ENCODE data around the gene PJA1. TPM values are rescaled to one million over a fixed set of nuclear protein-coding genes. Genes with fewer than 3 reads are reported as not detected.

PJA1 gene
- total RNA-seq, 3 donors from 2014 or later (not counting 1 experiment from before 2014, with no cell fraction given), result 18.5 to 23.4 (median 22.0) TPM

- no peak overlapping the region for H3K27ac Mint-ChIP-seq
- intact Hi-C loops (cut with micrococcal nuclease), result no loop called here
- no peak overlapping the region for H3K4me3 Mint-ChIP-seq
- H3K9me3 ChIP-seq (ENCODE audit: control insufficient read depth, insufficient read depth, low read length), result no peaks in the 10 kb centered on the region
- H3K36me3 Mint-ChIP-seq, result no peaks in the 10 kb centered on the region
- TF ChIP-seq CTCF (IDR thresholded peaks at IDR 0.05), result no peak
- H3K4me1 Mint-ChIP-seq, result no peaks in the 10 kb centered on the region
- no peak for ATAC-seq
- H3K4me1 ChIP-seq (ENCODE audit: control insufficient read depth, insufficient read depth, low read length), result no peaks in the 10 kb centered on the region
- H3K36me3 ChIP-seq (ENCODE audit: control insufficient read depth, insufficient read depth, low read length), result no peaks in the 10 kb centered on the region
- peaks cover 22 to 46% of the 10 kb centered on the region in 2 donors for H3K27me3 Mint-ChIP-seq (ENCODE audit: low read depth in 2 of 2)
- WGBS (ENCODE audit: insufficient coverage), result 77% methylated on average over 5 of the region's 5 CpGs
- no peaks in the 10 kb centered on the region for H3K9me3 Mint-ChIP-seq
- peaks cover 3% of the 10 kb centered on the region for H3K27me3 ChIP-seq (ENCODE audit: control insufficient read depth, insufficient read depth, low read length)
- H3K4me3 ChIP-seq (ENCODE audit: low read length), result no peak overlapping the region
- DNase-seq, result no peak
- no peak overlapping the region for H3K27ac ChIP-seq (ENCODE audit: low read length)
Observed at GRCh38 chrX:69131886-69132285, 33.4 kb downstream of the PJA1 start.

GRCh38 chrX:69130439-69130838 lies 34.8 kb downstream of the PJA1 start:
- Histone ChIP-seq H3K4me1 (ENCODE audit: control insufficient read depth, insufficient read depth, low read length) (no peaks in the 10 kb centered on the region), H3K36me3 (ENCODE audit: control insufficient read depth, insufficient read depth, low read length) (no peaks in the 10 kb centered on the region), H3K27me3 (ENCODE audit: control insufficient read depth, insufficient read depth, low read length) (no peaks in the 10 kb centered on the region), H3K27ac (ENCODE audit: low read length) (no peak overlapping the region), H3K4me3 (ENCODE audit: low read length) (no peak overlapping the region), H3K9me3 (ENCODE audit: control insufficient read depth, insufficient read depth, low read length) (no peaks in the 10 kb centered on the region)
- intact Hi-C loops (cut with micrococcal nuclease), result no loop called here
- ATAC-seq (no peak), DNase-seq (no peak)
- Mint-ChIP-seq H3K27me3 (ENCODE audit: low read depth in 2 of 2) (peaks cover 22 to 46% of the 10 kb centered on the region in 2 donors), H3K4me1 (no peaks in the 10 kb centered on the region), H3K27ac (no peak overlapping the region), H3K4me3 (no peak overlapping the region), H3K9me3 (no peaks in the 10 kb centered on the region), H3K36me3 (no peaks in the 10 kb centered on the region)
- WGBS (ENCODE audit: insufficient coverage), result no CpG with 5 or more reads among the region's 2 CpGs
- TF ChIP-seq CTCF (IDR thresholded peaks at IDR 0.05), result no peak

DNA sequence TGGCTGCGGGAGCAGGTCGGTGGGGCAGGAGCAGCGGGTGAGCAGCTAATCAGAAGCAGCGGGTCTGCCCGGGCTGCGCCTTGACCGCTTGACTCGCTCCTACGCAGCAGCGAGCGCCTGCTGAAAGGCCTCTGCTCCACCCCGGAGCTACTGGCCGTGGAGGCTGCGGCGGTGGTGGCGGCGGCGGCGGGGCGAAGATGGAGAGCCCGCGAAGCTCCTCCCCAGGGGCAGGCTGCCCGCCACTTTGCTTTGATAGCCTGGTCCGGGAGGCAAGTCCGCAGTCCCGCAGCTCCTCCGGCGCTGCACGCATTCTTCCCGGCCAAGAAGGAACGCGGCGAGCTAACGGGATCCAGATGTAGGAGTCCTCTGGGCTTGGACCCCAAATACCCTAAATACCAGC lies 36.7 kb downstream of the PJA1 start:
- no peak for ATAC-seq
- Mint-ChIP-seq H3K9me3 (no peaks in the 10 kb centered on the region), H3K36me3 (no peaks in the 10 kb centered on the region), H3K27me3 (ENCODE audit: low read depth in 2 of 2) (peaks cover 18 to 32% of the 10 kb centered on the region in 2 donors), H3K4me1 (no peaks in the 10 kb centered on the region), H3K4me3 (no peak overlapping the region), H3K27ac (no peak overlapping the region)
- TF ChIP-seq CTCF (IDR thresholded peaks at IDR 0.05), result no peak
- no peaks in the 10 kb centered on the region for H3K36me3 ChIP-seq (ENCODE audit: control insufficient read depth, insufficient read depth, low read length)
- H3K9me3 ChIP-seq (ENCODE audit: control insufficient read depth, insufficient read depth, low read length), result no peaks in the 10 kb centered on the region
- no peak overlapping the region for H3K27ac ChIP-seq (ENCODE audit: low read length)
- no peaks in the 10 kb centered on the region for H3K4me1 ChIP-seq (ENCODE audit: control insufficient read depth, insufficient read depth, low read length)
- intact Hi-C loops (cut with micrococcal nuclease), result no loop called here
- 10% methylated on average over 34 of the region's 34 CpGs for WGBS (ENCODE audit: insufficient coverage)
- no peak overlapping the region for H3K4me3 ChIP-seq (ENCODE audit: low read length)
- no peaks in the 10 kb centered on the region for H3K27me3 ChIP-seq (ENCODE audit: control insufficient read depth, insufficient read depth, low read length)
- no peak for DNase-seq

DNA sequence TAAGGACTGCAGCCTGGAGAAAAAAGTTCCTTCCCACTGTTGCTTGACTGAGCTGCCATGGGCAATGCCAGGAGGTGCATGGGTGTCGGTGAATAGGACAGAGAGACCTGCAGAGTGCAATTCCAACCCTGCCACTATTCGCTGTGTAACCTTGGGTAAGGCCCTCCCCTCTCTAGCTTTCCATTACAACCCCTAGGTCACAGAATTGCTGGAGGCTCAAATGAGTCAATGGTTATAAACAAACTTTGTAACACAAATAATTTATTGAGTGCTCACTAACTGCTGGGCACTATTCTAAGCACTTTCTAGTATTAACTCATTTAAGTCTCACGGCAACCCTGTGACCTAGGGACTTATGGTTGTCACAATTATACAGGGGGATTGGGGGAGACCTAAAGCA lies 37.8 kb downstream of the PJA1 start:
- Mint-ChIP-seq H3K36me3 (no peaks in the 10 kb centered on the region), H3K9me3 (no peaks in the 10 kb centered on the region), H3K27ac (no peak overlapping the region), H3K27me3 (ENCODE audit: low read depth in 2 of 2) (peaks cover 13 to 32% of the 10 kb centered on the region in 2 donors), H3K4me3 (no peak overlapping the region), H3K4me1 (no peaks in the 10 kb centered on the region)
- no peaks in the 10 kb centered on the region for H3K9me3 ChIP-seq (ENCODE audit: control insufficient read depth, insufficient read depth, low read length)
- intact Hi-C loops (cut with micrococcal nuclease), result no loop called here
- no peaks in the 10 kb centered on the region for H3K36me3 ChIP-seq (ENCODE audit: control insufficient read depth, insufficient read depth, low read length)
- H3K27me3 ChIP-seq (ENCODE audit: control insufficient read depth, insufficient read depth, low read length), result no peaks in the 10 kb centered on the region
- 89% methylated on average over 1 of the region's 3 CpGs for WGBS (ENCODE audit: insufficient coverage)
- no peaks in the 10 kb centered on the region for H3K4me1 ChIP-seq (ENCODE audit: control insufficient read depth, insufficient read depth, low read length)
- H3K27ac ChIP-seq (ENCODE audit: low read length), result no peak overlapping the region
- TF ChIP-seq CTCF (IDR thresholded peaks at IDR 0.05), result no peak
- DNase-seq (no peak), ATAC-seq (no peak)
- no peak overlapping the region for H3K4me3 ChIP-seq (ENCODE audit: low read length)

All from natural killer cell (primary cell).